GM11168 (cell line): Measurements from ENCODE around the gene ILDR1.
"Not testable (repeated sequence)": the region's sequence is repeated elsewhere in the genome, so short reads cannot be mapped to it uniquely, and the experiment has no call there.

ENCODE experiments used
- in situ Hi-C: fragments of 300-500 bp; cut with MboI; formaldehyde crosslinking; loops from one replicate; pipeline ENCODE4 v1.12.0; 2022; ENCODE audit warnings: low sequenced_read_pairs; ENCODE audit not compliant: unreplicated experiment

The ILDR1 gene

DNA sequence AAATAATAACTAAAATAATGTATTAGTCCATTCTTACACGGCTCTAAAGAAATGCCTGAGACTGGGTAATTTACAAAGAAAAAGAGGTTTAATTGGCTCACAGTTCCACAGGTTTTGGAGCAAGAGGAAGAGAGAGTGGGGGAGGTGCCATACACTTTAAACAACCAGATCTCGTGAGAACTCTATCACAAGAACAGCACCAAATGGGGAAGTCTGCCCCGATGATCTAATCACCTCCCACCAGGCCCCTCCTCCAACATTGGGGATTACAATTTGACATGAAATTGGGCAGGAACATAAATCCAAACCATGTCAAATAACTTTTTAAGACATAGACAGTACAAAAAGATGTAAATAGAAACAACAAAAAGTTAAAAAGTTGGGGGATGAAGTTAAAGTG is 63.2 kb downstream of the ILDR1 start:
- in situ Hi-C loops: no loop called here

DNA sequence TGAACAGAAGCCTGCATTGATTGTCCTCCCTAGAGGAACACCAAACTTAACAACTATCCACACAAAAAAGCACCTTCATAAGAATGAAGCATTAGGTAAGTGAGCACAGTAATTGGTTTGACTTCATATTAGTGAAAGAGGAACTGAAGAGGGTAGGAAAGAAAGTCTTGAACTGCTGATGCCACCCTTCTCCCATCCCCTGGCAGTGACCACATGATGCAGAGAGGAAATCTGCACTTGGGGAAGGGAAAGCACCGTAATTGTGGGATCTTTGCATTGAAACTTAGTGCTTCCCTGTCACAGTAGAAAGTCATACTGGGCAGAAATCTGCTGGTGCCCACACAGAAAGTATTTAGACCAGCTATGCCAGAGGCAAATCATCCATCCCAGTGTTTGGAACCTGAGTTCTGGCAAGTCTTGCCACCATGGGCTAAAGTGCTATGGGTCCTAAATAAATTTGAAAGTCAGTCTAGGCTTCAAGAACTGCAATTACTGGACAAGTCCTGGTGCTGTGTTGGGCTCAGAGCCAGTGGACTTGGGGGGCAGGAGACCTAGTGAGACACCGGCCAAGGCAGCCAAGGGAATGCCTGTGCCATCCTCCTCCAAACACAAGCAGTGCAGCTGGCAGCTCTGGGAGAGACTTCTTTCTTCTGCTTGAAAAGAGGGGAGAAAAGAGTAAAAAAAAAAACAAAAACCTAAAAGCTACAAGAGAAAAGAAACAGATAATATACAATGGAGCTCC is 64.2 kb downstream of the ILDR1 start:
- in situ Hi-C loops: no loop called here

DNA sequence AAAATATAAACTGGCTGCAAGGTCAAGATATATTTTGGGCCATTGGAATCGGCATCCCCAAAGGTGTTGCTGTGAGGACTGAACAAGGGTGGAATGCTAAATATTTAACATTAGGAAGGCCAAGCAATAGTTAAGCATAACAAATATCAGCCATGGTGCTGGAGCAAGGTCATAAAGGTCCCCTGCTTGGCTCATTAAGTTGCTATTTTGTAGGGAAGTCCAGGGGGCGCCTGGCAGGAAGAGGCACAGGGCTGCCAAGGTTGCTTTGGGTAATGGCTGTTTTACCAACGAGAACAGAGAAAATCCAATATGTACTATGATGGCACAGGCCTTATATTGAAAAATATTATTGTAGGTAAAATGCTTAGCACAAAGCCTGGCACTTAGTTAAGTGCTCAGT is 65.7 kb downstream of the ILDR1 start:
- in situ Hi-C loops: no loop called here

DNA sequence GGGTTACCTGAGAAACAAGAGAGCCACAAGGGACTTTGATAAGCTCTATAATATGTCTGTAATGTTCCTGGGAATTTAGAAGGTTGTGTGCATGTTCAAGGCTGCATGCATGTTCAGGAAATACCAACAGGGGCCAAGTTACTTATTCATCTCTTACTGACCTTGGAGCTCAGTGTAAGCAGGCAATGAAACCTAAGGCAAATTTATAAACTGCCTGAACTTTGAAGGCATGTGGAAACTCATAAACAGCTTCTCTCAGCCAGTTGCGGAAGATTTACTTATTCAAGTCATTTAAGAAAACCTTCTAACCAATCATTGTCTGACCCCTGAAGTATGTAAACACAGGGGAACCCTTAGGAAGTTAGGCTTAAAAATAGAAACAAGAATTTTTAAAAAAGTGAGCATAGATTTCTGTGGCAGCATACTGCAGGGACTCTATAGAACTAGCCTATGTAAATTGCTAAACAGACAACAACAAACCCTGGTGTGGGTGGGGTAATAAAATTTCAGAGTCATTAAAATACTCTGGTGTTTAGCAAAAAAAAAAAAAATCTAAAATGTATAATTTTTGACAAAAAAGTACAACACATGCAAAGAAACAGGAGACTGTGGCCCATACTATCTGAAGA is 70.6 kb downstream of the ILDR1 start:
- in situ Hi-C loops: no loop called here

DNA sequence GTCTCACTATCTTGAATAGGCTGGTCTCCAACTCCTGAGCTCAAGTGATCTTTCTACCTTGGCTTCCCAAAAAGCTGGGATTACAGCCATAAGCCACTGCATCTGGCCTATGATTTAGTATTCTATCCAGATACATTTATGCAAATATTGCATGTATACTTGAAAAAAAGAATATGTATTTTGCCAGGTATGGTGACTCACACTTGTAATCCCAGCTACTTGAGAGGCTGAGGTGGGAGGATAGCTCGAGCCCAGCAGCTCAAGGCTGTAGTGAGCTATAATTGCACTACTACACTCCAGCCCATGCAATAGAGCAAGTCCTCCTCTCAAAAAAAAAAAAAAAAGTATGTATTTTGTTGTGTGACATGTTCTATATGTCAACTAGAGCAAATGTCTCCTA is 73.4 kb downstream of the ILDR1 start:
- in situ Hi-C loops: no loop called here

DNA sequence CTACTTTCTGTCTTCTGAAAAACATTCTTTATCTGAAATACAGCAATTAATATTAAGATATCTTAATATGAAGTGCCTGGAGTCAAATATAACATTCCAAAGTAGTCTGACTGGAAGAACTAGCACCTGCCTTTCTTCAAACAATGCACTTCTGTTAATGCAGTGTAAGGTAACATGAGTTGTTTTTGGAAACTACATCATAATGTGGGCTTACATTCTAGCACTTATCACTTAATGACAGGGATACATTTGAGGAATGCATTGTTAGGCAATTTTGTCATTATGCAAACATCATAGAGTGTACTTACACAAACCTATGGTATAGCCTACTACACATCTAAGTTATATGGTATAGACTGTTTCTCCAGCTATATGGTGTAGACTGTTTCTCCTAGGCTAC is 78.6 kb downstream of the ILDR1 start:
- in situ Hi-C loops: no loop called here

DNA sequence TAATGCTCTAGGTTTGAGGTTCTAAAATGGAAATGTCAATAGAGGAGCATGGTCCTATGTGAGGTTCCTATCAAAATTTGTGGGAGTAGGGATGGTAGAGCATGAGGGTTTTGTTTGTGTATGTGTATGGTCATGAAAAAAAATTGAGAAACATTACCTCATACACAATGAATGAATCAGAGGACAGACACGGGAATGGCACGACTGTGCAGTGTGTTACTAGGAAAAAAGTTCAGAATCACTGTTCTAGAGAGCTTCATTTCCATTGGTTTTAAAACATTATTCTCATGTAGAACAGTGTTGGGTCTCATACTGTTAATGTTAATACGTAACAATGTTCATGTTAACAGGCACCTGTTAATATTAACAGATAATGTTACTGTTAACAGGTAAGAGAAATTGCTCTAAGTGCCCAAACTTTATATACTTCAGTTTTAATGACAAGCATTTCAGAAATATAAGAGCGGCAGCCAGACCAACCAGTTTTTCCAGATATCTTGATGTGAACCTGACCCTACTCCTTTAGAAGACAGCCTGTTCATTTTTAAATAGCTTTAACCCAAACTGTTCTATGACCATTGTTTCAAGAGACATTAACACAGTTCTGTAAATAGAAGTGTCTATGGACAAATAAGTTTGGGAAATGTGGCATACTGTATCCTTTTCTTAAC is 79.8 kb downstream of the ILDR1 start:
- in situ Hi-C loops: no loop called here

DNA sequence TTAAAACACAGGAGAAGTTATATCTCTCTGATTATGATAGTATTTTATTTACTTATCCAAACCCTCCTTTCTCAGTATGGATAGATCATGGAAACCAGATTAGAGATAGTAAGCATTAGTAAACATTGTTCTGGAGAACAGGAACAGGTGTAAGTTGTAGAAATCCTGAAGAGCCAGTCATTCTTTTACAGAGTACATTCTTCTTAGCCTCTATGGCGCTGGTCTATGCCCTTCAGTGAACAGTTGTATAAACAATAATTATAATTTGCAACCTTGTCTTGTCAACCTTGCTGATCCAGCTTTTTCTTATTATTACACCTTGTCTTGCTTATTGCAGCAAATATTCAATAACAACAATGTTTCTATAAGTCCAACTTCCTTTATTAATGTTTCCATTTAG is 80.5 kb downstream of the ILDR1 start:
- in situ Hi-C loops: no loop called here

DNA sequence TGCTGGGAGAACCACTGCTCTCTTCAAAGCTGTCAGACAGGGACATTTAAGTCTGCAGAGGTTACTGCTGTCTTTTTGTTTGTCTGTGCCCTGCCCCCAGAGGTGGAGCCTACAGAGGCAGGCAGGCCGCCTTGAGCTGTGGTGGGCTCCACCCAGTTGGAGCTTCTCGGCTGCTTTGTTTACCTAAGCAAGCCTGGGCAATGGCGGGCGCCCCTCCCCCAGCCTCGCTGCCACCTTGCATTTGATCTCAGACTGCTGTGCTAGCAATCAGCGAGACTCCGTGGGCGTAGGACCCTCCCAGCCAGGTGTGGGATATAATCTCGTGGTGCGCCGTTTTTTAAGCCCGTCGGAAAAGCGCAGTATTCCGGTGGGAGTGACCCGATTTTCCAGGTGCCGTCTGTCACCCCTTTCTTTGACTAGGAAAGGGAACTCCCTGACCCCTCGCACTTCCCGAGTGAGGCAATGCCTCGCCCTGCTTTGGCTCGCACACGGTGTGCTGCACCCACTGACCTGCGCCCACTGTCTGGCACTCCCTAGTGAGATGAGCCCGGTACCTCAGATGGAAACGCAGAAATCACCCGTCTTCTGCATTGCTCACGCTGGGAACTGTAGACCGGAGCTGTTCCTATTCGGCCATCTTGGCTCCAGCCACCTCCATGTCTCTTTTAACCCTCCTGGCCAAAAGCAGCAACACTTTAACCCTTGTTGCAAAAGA is 83.7 kb downstream of the ILDR1 start:
- in situ Hi-C loops: not testable (repeated sequence)
